Effector memory CD4-positive, alpha-beta T cell (primary cell): Measurements from ENCODE around the gene NCOR2.
A peak's percentile ranks its signal among the peaks of the same experiment; 100 is the strongest.

Experiments
- DNase-seq, 3 donors: peaks; one replicate each; pipeline ENCODE4 v3.0.0-alpha.2; 2020
- H3K27ac ChIP-seq: 2 replicates; pipeline ENCODE4 v1.7.0; 2013; ENCODE audit warnings: mild to moderate bottlenecking, low read length, moderate library complexity; ENCODE audit not compliant: insufficient read depth, poor library complexity, severe bottlenecking
- H3K27me3 ChIP-seq: replicated peaks from 2 replicates; pipeline ENCODE4 v1.7.0; 2013; ENCODE audit warnings: mild to moderate bottlenecking, low read length; ENCODE audit not compliant: insufficient read depth, control insufficient read depth, poor library complexity, severe bottlenecking
- H3K36me3 ChIP-seq: 2 replicates; pipeline ENCODE4 v1.7.0; 2013; ENCODE audit warnings: mild to moderate bottlenecking, low read length, moderate library complexity; ENCODE audit not compliant: control insufficient read depth, insufficient read depth
- H3K4me1 ChIP-seq: 2 replicates; pipeline ENCODE4 v1.7.0; 2013; ENCODE audit warnings: low read length, mild to moderate bottlenecking; ENCODE audit not compliant: control insufficient read depth, insufficient read depth, poor library complexity, severe bottlenecking
- H3K4me3 ChIP-seq: 2 replicates; pipeline ENCODE4 v1.7.0; 2013; ENCODE audit warnings: low read length, low read depth, mild to moderate bottlenecking; ENCODE audit not compliant: insufficient read depth, poor library complexity, severe bottlenecking
- H3K9me3 ChIP-seq: 2 replicates; pipeline ENCODE4 v1.7.0; 2013; ENCODE audit warnings: mild to moderate bottlenecking, low read length, moderate library complexity; ENCODE audit not compliant: control insufficient read depth

Gene NCOR2

DNA sequence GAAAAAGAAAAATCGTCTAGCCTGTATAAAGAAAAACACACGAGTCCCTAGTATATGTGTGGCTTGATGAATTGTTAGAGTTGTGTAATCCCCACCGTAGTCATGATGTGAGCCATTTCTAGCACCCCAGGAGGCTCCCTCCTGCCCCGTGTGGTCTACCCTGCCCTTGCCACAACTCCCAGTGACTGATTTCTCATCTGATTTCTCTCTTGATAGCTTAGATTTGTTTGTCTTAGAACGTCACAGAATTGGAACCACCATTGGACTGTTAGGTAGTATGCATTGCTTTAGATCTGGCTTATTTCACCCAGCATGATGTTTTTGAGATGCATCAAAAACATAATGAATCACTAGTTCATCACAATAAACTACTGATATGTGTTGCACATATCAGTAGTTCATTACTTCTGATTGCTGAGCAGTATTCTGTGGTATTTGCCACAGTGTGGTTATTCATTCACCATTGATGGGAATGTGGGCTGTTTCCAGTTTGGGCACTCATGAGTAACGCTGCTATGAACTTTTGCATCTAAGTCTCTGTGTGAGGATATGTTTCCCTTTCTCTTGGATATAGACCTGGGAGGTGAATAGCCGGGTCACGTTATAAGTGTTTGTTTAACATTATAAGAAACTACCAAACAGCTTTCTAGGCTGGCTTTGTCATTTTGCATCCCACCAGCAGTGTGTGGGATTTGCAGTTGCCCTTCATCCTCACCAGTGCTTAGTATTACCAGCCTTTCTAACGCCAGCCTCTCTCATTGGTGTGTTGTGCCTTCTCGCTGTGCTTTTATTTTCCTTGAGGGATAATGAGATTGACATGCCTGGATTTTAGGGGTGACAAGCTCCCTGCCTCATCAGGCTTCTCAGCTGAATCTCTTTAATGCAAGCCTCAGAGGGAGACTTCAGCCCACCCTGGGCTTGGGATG, 31.9 kb upstream of the NCOR2 start:
- no peak for DNase-seq

DNA sequence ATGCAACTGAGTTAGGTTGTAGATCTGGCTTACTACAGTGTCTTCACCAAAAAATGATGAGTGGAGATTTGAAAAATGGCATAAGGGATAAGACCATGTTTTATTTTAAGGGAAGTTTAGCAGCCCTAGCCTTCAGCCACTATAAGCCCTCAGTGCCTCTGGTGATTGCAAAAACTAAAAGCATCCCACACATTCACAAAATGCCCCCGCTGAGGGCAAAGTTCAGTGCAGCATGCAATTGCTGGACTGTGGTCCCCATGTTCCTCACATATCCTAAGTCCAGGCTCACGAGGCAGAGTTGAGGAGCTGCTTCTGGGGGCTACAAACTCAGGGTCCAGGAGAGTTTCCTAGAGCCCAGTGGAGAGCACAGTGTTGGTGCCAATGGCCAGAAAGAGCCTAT, 29.6 kb upstream of the NCOR2 start:
- DNase-seq, result no peak
- H3K4me1 ChIP-seq, result no peaks in the 10 kb centered on the region
- H3K27me3 ChIP-seq, result no peaks in the 10 kb centered on the region
- H3K4me3 ChIP-seq, result no peak overlapping the region
- no peaks in the 10 kb centered on the region for H3K9me3 ChIP-seq
- H3K27ac ChIP-seq, result no peak overlapping the region
- H3K36me3 ChIP-seq, result no peaks in the 10 kb centered on the region

More for the DNA sequence above, 31.9 kb upstream of the NCOR2 start:
- no peak overlapping the region for H3K27ac ChIP-seq
- no peaks in the 10 kb centered on the region for H3K36me3 ChIP-seq
- H3K4me1 ChIP-seq, result no peaks in the 10 kb centered on the region
- H3K9me3 ChIP-seq, result no peaks in the 10 kb centered on the region
- H3K4me3 ChIP-seq, result no peak overlapping the region
- H3K27me3 ChIP-seq, result no peaks in the 10 kb centered on the region

DNA sequence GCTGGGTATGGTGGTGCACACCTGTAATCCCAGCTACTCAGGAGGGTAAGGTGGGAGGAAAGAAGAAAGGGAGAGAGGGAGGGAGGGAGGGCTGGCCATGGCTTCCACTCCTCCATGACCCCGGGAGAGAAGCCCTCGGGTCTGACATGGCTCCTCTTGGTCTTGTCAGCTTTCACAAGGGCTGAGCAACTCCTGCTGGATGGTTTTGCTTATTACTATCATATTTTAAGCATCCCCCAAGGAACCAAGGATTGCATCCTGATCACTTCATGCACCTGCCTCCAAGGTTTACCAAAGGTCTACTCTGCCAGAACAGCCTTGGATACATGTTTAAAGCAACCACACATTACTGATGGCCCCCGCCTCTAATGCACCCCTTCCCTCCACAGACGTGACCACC, 28.0 kb upstream of the NCOR2 start:
- Histone ChIP-seq H3K27ac (no peak overlapping the region), H3K4me1 (no peaks in the 10 kb centered on the region), H3K9me3 (no peaks in the 10 kb centered on the region), H3K36me3 (no peaks in the 10 kb centered on the region), H3K27me3 (no peaks in the 10 kb centered on the region), H3K4me3 (no peak overlapping the region)
- DNase-seq, result no peak

DNA sequence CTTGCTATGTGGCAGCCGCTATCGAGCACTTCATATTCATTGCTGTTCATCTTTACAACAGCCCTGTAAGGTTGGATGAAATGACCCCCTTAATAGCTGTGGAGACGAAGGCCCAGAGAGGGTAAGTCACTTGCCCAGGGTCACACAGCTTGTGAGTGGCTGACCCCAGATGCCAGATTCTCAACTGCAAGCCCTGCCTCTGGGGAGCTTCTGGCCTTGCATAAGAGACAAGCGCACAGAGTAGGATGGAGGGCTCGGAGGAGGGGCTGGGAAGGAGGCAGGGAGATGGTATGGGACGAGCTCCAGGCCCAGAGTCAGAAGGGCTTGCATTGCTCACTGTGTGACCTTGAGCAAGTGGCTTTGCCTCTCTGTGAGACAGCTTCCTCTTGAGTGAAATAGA, 27.4 kb upstream of the NCOR2 start:
- Histone ChIP-seq H3K4me1 (no peaks in the 10 kb centered on the region), H3K9me3 (no peaks in the 10 kb centered on the region), H3K27me3 (no peaks in the 10 kb centered on the region), H3K4me3 (no peak overlapping the region), H3K36me3 (no peaks in the 10 kb centered on the region), H3K27ac (no peak overlapping the region)
- no peak for DNase-seq

GRCh38 chr12:124593851-124594401, 26.5 kb upstream of the NCOR2 start:
- DNase-seq, result no peak
- Histone ChIP-seq H3K4me3 (no peak overlapping the region), H3K27me3 (no peaks in the 10 kb centered on the region), H3K4me1 (no peaks in the 10 kb centered on the region), H3K36me3 (no peaks in the 10 kb centered on the region), H3K27ac (no peak overlapping the region), H3K9me3 (no peaks in the 10 kb centered on the region)

DNA sequence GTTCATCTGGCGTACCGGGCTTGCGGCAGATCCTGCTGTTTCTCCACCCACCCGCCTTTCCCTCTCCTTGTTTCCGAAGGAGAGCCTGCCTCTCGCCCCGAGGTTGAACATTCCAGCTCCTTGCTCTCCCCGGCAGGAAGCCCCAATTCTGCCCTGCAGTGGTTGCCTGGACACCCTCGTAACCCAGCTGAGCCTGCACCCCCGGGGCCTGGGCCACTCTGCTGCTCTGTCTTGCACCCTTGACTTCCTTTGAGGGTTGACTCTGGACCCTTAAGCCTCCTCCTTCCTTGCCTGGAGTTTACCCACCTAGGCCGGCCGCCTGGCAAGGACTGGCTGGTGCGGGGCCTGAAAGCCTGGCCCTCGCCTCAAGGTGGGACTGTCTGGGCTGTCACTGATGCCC, 25.8 kb upstream of the NCOR2 start:
- no peaks in the 10 kb centered on the region for H3K9me3 ChIP-seq
- no peaks in the 10 kb centered on the region for H3K4me1 ChIP-seq
- no peaks in the 10 kb centered on the region for H3K36me3 ChIP-seq
- H3K27ac ChIP-seq, result no peak overlapping the region
- H3K4me3 ChIP-seq, result no peak overlapping the region
- H3K27me3 ChIP-seq, result no peaks in the 10 kb centered on the region
- DNase-seq, result no peak

DNA sequence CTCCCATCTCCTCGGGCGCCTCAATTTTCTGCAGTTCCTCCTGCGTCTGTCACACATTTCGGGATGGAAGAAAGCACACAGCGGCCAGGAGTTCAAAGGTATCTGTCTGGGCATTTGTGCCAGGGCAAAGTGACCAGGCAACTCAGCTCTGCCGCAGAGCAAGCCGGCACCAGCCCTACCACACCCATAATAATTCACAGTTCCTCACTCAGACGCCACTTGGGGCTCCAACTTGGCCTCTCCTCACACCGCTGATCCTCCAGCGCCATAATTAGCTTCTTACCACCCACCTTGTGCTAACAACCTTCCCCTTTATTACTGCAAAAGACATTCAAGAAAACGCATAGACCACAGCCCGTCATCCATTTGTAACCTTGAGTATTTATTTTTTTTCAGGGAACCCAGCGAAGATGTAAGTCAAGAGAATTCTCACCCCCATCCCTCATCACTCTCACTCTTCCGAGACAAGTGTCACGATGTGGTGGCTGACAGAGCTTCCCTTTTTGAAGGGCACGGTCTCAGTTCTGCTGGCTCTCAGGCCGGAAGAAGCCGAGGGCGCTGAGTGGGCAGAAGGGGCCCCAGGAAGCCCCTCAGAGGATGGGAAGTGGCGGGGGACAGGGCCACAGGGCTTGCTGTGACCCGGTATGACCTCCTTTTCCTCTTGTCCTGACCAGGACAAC, 25.2 kb upstream of the NCOR2 start:
- Histone ChIP-seq H3K9me3 (no peaks in the 10 kb centered on the region), H3K27me3 (no peaks in the 10 kb centered on the region), H3K4me3 (no peak overlapping the region), H3K36me3 (no peaks in the 10 kb centered on the region), H3K4me1 (no peaks in the 10 kb centered on the region), H3K27ac (no peak overlapping the region)
- DNase-seq, result no peak

DNA sequence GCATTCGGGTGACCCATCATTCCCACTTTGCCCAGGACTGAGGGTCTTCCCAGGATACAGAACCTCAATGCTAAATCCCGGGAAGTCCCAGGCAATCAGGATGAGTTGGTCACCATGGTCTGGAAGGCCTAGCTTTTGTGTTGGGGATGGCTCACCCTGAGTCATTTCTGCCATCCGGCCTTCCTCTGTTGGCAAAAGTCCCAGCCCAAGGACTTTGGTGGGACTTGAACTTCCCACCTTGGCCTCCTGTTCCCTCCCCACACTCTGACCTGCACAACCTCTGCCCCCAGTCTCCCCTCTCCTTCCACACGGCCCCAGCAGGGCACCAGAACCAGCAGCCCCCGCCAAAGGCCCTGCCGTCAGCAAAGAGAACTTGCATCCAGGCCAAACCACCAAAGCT, 24.6 kb upstream of the NCOR2 start:
- DNase-seq, result no peak
- H3K4me1 ChIP-seq, result no peaks in the 10 kb centered on the region
- H3K27ac ChIP-seq, result no peak overlapping the region
- no peak overlapping the region for H3K4me3 ChIP-seq
- H3K9me3 ChIP-seq, result no peaks in the 10 kb centered on the region
- H3K36me3 ChIP-seq, result no peaks in the 10 kb centered on the region
- no peaks in the 10 kb centered on the region for H3K27me3 ChIP-seq

- no peak for DNase-seq
- Histone ChIP-seq H3K27me3 (no peaks in the 10 kb centered on the region), H3K4me1 (no peaks in the 10 kb centered on the region), H3K36me3 (no peaks in the 10 kb centered on the region), H3K27ac (no peak overlapping the region), H3K4me3 (no peak overlapping the region), H3K9me3 (no peaks in the 10 kb centered on the region)
These were observed 23.0 kb upstream of the NCOR2 start for GRCh38 chr12:124590447-124590846.

DNA sequence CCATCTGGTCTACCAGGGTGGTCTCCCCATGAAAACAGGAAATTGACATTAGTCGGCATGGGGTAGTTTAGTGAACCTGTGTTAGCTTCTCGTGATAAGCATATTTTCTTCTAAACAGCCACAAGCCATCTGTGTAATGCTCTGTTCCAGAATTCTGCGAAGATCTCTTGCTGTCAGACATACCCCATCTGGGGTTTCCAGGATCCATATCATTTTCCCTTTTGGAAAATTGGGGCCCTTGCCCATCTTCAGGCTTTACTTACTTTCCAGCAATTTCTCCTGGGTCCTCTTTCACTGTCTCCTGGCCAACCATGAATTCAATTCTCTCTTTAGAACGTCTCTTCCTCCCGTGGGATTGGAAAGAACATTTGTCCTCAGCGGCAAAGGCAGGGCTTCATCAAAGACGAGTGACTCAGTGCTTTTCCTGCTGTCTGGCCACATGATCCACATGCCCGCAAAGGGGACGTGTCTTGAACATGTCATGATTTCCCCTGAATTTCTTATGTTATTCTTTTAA, 21.4 kb upstream of the NCOR2 start:
- no peaks in the 10 kb centered on the region for H3K36me3 ChIP-seq
- no peak overlapping the region for H3K27ac ChIP-seq
- no peaks in the 10 kb centered on the region for H3K27me3 ChIP-seq
- peak in 1 of 3 donors; percentile 12 for DNase-seq
- H3K4me3 ChIP-seq, result no peak overlapping the region
- no peaks in the 10 kb centered on the region for H3K9me3 ChIP-seq
- no peaks in the 10 kb centered on the region for H3K4me1 ChIP-seq
